ENCODE results near the gene ATP1B1. TPM values are rescaled to one million over a fixed set of nuclear protein-coding genes. Genes with fewer than 3 reads are reported as not detected.

Gene ATP1B1
- total and polyA plus RNA-seq, 2 donors (not counting 1 experiment from before 2014, with no cell fraction given): 1.4 to 1.7 TPM

DNA sequence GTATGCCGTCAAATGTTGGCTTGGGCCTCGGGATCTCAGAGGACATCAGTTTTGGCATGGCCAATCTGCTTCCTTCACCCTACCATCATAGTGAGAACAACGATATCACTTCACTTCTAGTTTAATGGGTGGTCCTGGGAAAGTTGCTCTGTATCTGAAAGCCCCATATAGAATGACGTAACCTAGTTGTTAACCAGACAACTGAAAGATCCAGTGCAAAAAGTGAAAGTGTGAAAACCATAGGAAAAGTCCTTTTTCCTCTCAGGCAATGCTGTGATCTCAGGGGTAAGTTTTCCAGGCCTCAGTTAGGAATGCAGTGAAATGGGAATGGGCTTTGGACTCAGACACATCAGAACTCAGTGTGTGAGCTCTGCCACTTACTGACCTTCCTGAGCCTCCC lies 18.6 kb upstream of the ATP1B1 start:
- CTCF ChIA-PET: no interaction called here

DNA sequence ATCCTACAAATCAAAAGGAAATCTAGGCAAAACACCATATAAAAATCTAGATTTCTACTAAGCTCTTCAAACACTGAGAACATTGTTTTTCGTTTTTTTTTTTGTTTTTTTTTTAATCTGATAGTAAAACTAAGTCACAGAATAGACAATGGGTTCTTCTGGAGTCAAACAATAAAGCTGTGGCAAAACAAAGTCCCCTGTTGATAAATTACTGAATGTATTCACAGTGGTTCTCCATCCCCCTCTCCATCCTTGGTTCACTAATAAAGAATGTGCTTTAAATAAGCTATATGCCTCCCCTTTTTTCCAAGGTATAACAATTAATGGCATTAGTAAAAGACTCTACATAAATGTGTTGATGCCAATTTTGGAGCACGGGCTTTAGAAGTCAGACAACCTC lies 16.7 kb upstream of the ATP1B1 start:
- no peak overlapping the region for H3K27ac Mint-ChIP-seq
- no peak overlapping the region for H2AFZ ChIP-seq (ENCODE audit: insufficient read depth, low read depth, low read length, poor library complexity, severe bottlenecking)
- H3K27me3 ChIP-seq (replicated peaks in 1 of 4; ENCODE audit: control extremely low read depth in 1 of 4, control insufficient read depth in 3 of 4, insufficient read depth in 4 of 4, low read length in 3 of 4): no peaks in the 10 kb centered on the region
- no peak overlapping the region for H3K9ac ChIP-seq (ENCODE audit: low read length)
- WGBS (ENCODE audit: insufficient coverage): no CpG with 5 or more reads among the region's 2 CpGs
- H3K9me3 Mint-ChIP-seq (ENCODE audit: insufficient read depth): no peaks in the 10 kb centered on the region
- no peaks in the 10 kb centered on the region for H3K36me3 ChIP-seq (replicated peaks in 1 of 2; ENCODE audit: control extremely low read depth in 1 of 2, control insufficient read depth in 1 of 2, extremely low read depth in 1 of 2, insufficient read depth in 2 of 2, low read length in 1 of 2)
- no peak overlapping the region for H3K27ac ChIP-seq (ENCODE audit: low read length in 2 of 2)
- peaks cover 12% of the 10 kb centered on the region for H3K27me3 Mint-ChIP-seq
- TF ChIP-seq, protein P1, sequence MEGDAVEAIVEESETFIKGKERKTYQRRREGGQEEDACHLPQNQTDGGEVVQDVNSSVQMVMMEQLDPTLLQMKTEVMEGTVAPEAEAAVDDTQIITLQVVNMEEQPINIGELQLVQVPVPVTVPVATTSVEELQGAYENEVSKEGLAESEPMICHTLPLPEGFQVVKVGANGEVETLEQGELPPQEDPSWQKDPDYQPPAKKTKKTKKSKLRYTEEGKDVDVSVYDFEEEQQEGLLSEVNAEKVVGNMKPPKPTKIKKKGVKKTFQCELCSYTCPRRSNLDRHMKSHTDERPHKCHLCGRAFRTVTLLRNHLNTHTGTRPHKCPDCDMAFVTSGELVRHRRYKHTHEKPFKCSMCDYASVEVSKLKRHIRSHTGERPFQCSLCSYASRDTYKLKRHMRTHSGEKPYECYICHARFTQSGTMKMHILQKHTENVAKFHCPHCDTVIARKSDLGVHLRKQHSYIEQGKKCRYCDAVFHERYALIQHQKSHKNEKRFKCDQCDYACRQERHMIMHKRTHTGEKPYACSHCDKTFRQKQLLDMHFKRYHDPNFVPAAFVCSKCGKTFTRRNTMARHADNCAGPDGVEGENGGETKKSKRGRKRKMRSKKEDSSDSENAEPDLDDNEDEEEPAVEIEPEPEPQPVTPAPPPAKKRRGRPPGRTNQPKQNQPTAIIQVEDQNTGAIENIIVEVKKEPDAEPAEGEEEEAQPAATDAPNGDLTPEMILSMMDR (IDR thresholded peaks at IDR 0.05): no peak
- TF ChIP-seq EZH2 (IDR thresholded peaks at IDR 0.05; ENCODE audit: borderline replicate concordance, insufficient read depth, low read depth, low read length, poor library complexity, severe bottlenecking): no peak
- DNase-seq (no peak), ATAC-seq (ENCODE audit: low read depth) (no peak)
- no peaks in the 10 kb centered on the region for H3K4me1 ChIP-seq (ENCODE audit: control insufficient read depth in 2 of 2, insufficient read depth in 2 of 2, low read length in 2 of 2)
- peaks cover 17% of the 10 kb centered on the region for H3K4me1 Mint-ChIP-seq
- H3K4me3 Mint-ChIP-seq: no peak overlapping the region
- intact Hi-C loops (cut with micrococcal nuclease): no loop called here
- no peak overlapping the region for H3K4me3 ChIP-seq (ENCODE audit: control extremely low read depth in 1 of 5, extremely low read depth in 1 of 5, insufficient read depth in 1 of 5, low read depth in 2 of 5, low read length in 4 of 5)
- ChIA-PET POLR2A (no interaction called here), CTCF (no interaction called here)
- H4K20me1 ChIP-seq (ENCODE audit: control insufficient read depth, insufficient read depth, low read length, poor library complexity, severe bottlenecking): no peaks in the 10 kb centered on the region
- H3K4me2 ChIP-seq (replicated peaks; ENCODE audit: low read depth, low read length, poor library complexity, severe bottlenecking): no peak overlapping the region
- H3K79me2 ChIP-seq (ENCODE audit: control insufficient read depth, insufficient read depth, low read length): no peaks in the 10 kb centered on the region
- H3K9me3 ChIP-seq (ENCODE audit: control extremely low read depth in 1 of 3, control insufficient read depth in 2 of 3, insufficient read depth in 1 of 3, low read length in 2 of 3): no peaks in the 10 kb centered on the region

More for the DNA sequence above, 18.6 kb upstream of the ATP1B1 start:
- H3K4me3 ChIP-seq (ENCODE audit: control extremely low read depth in 1 of 5, extremely low read depth in 1 of 5, insufficient read depth in 1 of 5, low read depth in 2 of 5, low read length in 4 of 5): no peak overlapping the region
- no peaks in the 10 kb centered on the region for H3K9me3 Mint-ChIP-seq (ENCODE audit: insufficient read depth)
- H3K4me1 ChIP-seq (ENCODE audit: control insufficient read depth in 2 of 2, insufficient read depth in 2 of 2, low read length in 2 of 2): no peaks in the 10 kb centered on the region
- no peak overlapping the region for H3K4me2 ChIP-seq (replicated peaks; ENCODE audit: low read depth, low read length, poor library complexity, severe bottlenecking)
- peaks cover 5% of the 10 kb centered on the region for H3K27me3 Mint-ChIP-seq
- whole genome bisulfite sequencing (ENCODE audit: insufficient coverage): no CpG with 5 or more reads among the region's 4 CpGs
- H3K27me3 ChIP-seq (replicated peaks in 1 of 4; ENCODE audit: control extremely low read depth in 1 of 4, control insufficient read depth in 3 of 4, insufficient read depth in 4 of 4, low read length in 3 of 4): no peaks in the 10 kb centered on the region
- no peaks in the 10 kb centered on the region for H3K79me2 ChIP-seq (ENCODE audit: control insufficient read depth, insufficient read depth, low read length)
- no peaks in the 10 kb centered on the region for H3K9me3 ChIP-seq (ENCODE audit: control extremely low read depth in 1 of 3, control insufficient read depth in 2 of 3, insufficient read depth in 1 of 3, low read length in 2 of 3)
- H3K36me3 ChIP-seq (replicated peaks in 1 of 2; ENCODE audit: control extremely low read depth in 1 of 2, control insufficient read depth in 1 of 2, extremely low read depth in 1 of 2, insufficient read depth in 2 of 2, low read length in 1 of 2): no peaks in the 10 kb centered on the region
- intact Hi-C loops (cut with micrococcal nuclease): no loop called here
- no peak overlapping the region for H3K4me3 Mint-ChIP-seq
- TF ChIP-seq EZH2 (IDR thresholded peaks at IDR 0.05; ENCODE audit: borderline replicate concordance, insufficient read depth, low read depth, low read length, poor library complexity, severe bottlenecking): no peak
- TF ChIP-seq, protein P1 (IDR thresholded peaks at IDR 0.05): no peak
- no peak overlapping the region for H2AFZ ChIP-seq (ENCODE audit: insufficient read depth, low read depth, low read length, poor library complexity, severe bottlenecking)
- H3K4me1 Mint-ChIP-seq: peaks cover 17% of the 10 kb centered on the region
- no peak overlapping the region for H3K27ac Mint-ChIP-seq
- POLR2A ChIA-PET: no interaction called here
- H3K27ac ChIP-seq (ENCODE audit: low read length in 2 of 2): no peak overlapping the region
- DNase-seq: no peak
- ATAC-seq (ENCODE audit: low read depth): no peak
- H4K20me1 ChIP-seq (ENCODE audit: control insufficient read depth, insufficient read depth, low read length, poor library complexity, severe bottlenecking): no peaks in the 10 kb centered on the region
- H3K9ac ChIP-seq (ENCODE audit: low read length): no peak overlapping the region
